PC-9 (cell line): ENCODE data around the gene FCMR. TPM values are rescaled to one million over a fixed set of nuclear protein-coding genes. Genes with fewer than 3 reads are reported as not detected.

Experiments
- BruUV-seq: library from RNA; stranded (reverse); fragments of 400-500 nt; replicated peaks from 2 replicates; lab custom pipeline; 2021; lab: Mats Ljungman, UMichigan
- CTCF ChIA-PET: fragments of 300-600 bp; sonication (Branson Sonifier 250); formaldehyde crosslinking; loops from one replicate; lab custom pipeline; 2022; ENCODE audit warnings: antibody characterized with exemption; lab: Charles Lee
- POLR2A ChIA-PET: fragments of 300-600 bp; sonication (Branson Sonifier 250); formaldehyde crosslinking; loops from one replicate; lab custom pipeline; 2022; ENCODE audit warnings: antibody characterized with exemption; ENCODE audit not compliant: unreplicated experiment; lab: Charles Lee
- DNase-seq, 2 experiments: peaks; one replicate each; pipeline versions ENCODE4 v3.0.0 to v3.0.0-alpha.2; 2015 to 2022; ENCODE audit warnings: mixed read lengths in 1 of 2
- H2AFZ ChIP-seq: fragments of 200-600 bp; sonication (generic); 2 replicates; pipeline ENCODE4 v1.8.1; 2017; ENCODE audit warnings: antibody characterized with exemption
- H3F3A ChIP-seq: fragments of 200-600 bp; sonication (generic); 2 replicates; pipeline ENCODE4 v1.8.1; 2017; ENCODE audit warnings: antibody characterized with exemption, mild to moderate bottlenecking, low read depth; ENCODE audit not compliant: insufficient read depth
- H3K27ac ChIP-seq: fragments of 200-600 bp; sonication (generic); 2 replicates; pipeline ENCODE4 v1.6.1; 2016; ENCODE audit warnings: mixed run types
- H3K27me3 ChIP-seq: fragments of 200-600 bp; sonication (generic); 2 replicates; pipeline ENCODE4 v1.6.1; 2016; ENCODE audit warnings: low read depth, mixed run types; ENCODE audit not compliant: insufficient read depth
- H3K36me3 ChIP-seq: fragments of 200-600 bp; sonication (generic); 2 replicates; pipeline ENCODE4 v1.6.1; 2016; ENCODE audit warnings: low read depth, mixed run types
- H3K4me1 ChIP-seq: fragments of 200-600 bp; sonication (generic); replicated peaks from 2 replicates; pipeline ENCODE4 v1.6.1; 2016; ENCODE audit warnings: mixed run types; ENCODE audit not compliant: insufficient read depth
- H3K4me2 ChIP-seq: fragments of 200-600 bp; sonication (generic); 2 replicates; pipeline ENCODE4 v1.6.1; 2017; ENCODE audit warnings: mixed run types
- H3K4me3 ChIP-seq: fragments of 200-600 bp; sonication (generic); 2 replicates; pipeline ENCODE4 v1.6.1; 2016; ENCODE audit warnings: mixed run types
- H3K79me2 ChIP-seq: fragments of 200-600 bp; sonication (generic); 2 replicates; pipeline ENCODE4 v1.6.1; 2017; ENCODE audit warnings: low read depth, mixed run types
- H3K9me2 ChIP-seq: fragments of 200-600 bp; sonication (generic); 2 replicates; pipeline ENCODE4 v1.8.1; 2017; ENCODE audit warnings: mild to moderate bottlenecking; ENCODE audit not compliant: insufficient read depth
- H3K9me3 ChIP-seq: fragments of 200-600 bp; sonication (generic); 2 replicates; pipeline ENCODE4 v1.8.1; 2016; ENCODE audit warnings: low read depth; ENCODE audit not compliant: insufficient read depth
- H4K20me1 ChIP-seq: fragments of 200-600 bp; sonication (generic); 2 replicates; pipeline ENCODE4 v1.8.1; 2017; ENCODE audit not compliant: insufficient read depth
- EZH2 ChIP-seq: fragments of 200-600 bp; sonication (generic); IDR thresholded peaks from 2 replicates; pipeline ENCODE4 v1.8.0; 2017; ENCODE audit warnings: antibody characterized with exemption, low read depth
- intact Hi-C: fragments of 100-400 bp; cut with micrococcal nuclease; formaldehyde crosslinking; loops from one replicate; pipeline ENCODE4 v1.10.0; 2022; ENCODE audit not compliant: unreplicated experiment
- total RNA-seq: library from RNA; stranded (reverse); gene quantifications from 2 replicates; pipeline ENCODE4 v1.2.3, GENCODE V29; 2021
- TF ChIP-seq, protein P1 (sequence below): fragments of 200-600 bp; sonication (generic); conservative IDR thresholded peaks from 2 replicates; pipeline ENCODE4 v1.6.1; 2017; ENCODE audit warnings: mixed run types, antibody characterized with exemption, mild to moderate bottlenecking, moderate library complexity

Gene FCMR
- total RNA-seq, 1 experiment from 2014 or later: 1.2 TPM

GRCh38 chr1:206866062-206866461 is 55.7 kb downstream of the FCMR start:
- H3K79me2 ChIP-seq: no peaks in the 10 kb centered on the region
- TF ChIP-seq, protein P1, sequence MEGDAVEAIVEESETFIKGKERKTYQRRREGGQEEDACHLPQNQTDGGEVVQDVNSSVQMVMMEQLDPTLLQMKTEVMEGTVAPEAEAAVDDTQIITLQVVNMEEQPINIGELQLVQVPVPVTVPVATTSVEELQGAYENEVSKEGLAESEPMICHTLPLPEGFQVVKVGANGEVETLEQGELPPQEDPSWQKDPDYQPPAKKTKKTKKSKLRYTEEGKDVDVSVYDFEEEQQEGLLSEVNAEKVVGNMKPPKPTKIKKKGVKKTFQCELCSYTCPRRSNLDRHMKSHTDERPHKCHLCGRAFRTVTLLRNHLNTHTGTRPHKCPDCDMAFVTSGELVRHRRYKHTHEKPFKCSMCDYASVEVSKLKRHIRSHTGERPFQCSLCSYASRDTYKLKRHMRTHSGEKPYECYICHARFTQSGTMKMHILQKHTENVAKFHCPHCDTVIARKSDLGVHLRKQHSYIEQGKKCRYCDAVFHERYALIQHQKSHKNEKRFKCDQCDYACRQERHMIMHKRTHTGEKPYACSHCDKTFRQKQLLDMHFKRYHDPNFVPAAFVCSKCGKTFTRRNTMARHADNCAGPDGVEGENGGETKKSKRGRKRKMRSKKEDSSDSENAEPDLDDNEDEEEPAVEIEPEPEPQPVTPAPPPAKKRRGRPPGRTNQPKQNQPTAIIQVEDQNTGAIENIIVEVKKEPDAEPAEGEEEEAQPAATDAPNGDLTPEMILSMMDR: no peak
- no peak for TF ChIP-seq EZH2
- no peaks in the 10 kb centered on the region for H3K9me3 ChIP-seq
- no peaks in the 10 kb centered on the region for H3K9me2 ChIP-seq
- CTCF ChIA-PET: interaction anchor here (1.6 kb wide), 1 partner anchor 43 kb away, joined by 4 read pairs; no protein-coding TSS in a partner anchor
- POLR2A ChIA-PET: no interaction called here
- no peaks in the 10 kb centered on the region for H3K36me3 ChIP-seq
- H3K27ac ChIP-seq: no peak overlapping the region
- peaks cover 25% of the 10 kb centered on the region; the same call in 1 of the 2 replicates for H3K27me3 ChIP-seq
- no peaks in the 10 kb centered on the region for H3F3A ChIP-seq
- no peaks in the 10 kb centered on the region for H4K20me1 ChIP-seq
- no peak overlapping the region for H2AFZ ChIP-seq
- H3K4me2 ChIP-seq: no peak overlapping the region
- no peaks in the 10 kb centered on the region for H3K4me1 ChIP-seq
- BruUV-seq: no TSS peak
- no peak overlapping the region for H3K4me3 ChIP-seq
- intact Hi-C loops: no loop called here
- no peak for DNase-seq

DNA sequence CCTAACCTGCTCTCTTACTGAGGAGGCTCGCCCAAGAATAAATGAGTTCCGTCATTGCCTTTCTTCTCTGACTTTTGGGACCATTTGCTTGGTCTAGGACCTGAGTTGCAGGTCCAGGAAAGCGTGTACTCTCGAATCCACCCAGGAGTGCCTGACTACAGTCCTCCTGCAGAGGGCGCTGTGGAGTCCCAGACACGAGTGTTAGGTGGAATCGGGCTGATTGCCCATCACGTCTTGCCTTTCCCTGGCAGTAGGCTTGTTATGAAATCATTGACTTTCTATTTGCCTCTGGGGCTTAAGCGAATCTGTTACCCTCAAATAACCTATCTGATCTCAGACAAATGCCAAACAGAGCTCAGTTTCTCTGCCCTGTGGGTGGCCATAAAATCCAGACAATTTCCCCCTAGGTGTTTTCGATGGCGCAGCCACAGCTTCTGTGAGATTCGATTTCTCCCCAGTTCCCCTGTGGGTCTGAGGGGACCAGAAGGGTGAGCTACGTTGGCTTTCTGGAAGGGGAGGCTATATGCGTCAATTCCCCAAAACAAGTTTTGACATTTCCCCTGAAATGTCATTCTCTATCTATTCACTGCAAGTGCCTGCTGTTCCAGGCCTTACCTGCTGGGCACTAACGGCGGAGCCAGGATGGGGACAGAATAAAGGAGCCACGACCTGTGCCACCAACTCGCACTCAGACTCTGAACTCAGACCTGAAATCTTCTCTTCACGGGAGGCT is 56.6 kb downstream of the FCMR start, which contains the start of gene IL20:
TSS of gene IL20 (plus strand) at position 685 of the 733 bp plus-strand sequence. CDS start 230 bp downstream, outside the sequence.
- no peak within 1 kb of the TSS for H2AFZ ChIP-seq
- H3K9me2 ChIP-seq: no peaks in the 10 kb centered on the region
- no peaks in the 10 kb centered on the region for H3K79me2 ChIP-seq
- intact Hi-C loops: loop anchor here (2.0 kb wide), 1 partner anchor 46 kb away; no protein-coding TSS in a partner anchor
- no peaks in the 10 kb centered on the region for H3K36me3 ChIP-seq
- H3K4me3 ChIP-seq: no peak within 1 kb of the TSS
- no peaks in the 10 kb centered on the region for H3K9me3 ChIP-seq
- TF ChIP-seq, protein P1: peak; percentile 85
- no peak for TF ChIP-seq EZH2
- no peak within 1 kb of the TSS for H3K27ac ChIP-seq
- H3K4me2 ChIP-seq: no peak within 1 kb of the TSS
- H4K20me1 ChIP-seq: no peaks in the 10 kb centered on the region
- H3K4me1 ChIP-seq: no peaks in the 10 kb centered on the region
- POLR2A ChIA-PET: interaction anchor here (0.6 kb wide), 1 partner anchor 9 kb away, joined by 5 read pairs; no protein-coding TSS in a partner anchor
- DNase-seq: peak; percentile 48 to 61
- no TSS peak for BruUV-seq
- no peaks in the 10 kb centered on the region for H3F3A ChIP-seq
- peaks cover 28% of the 10 kb centered on the region for H3K27me3 ChIP-seq
- CTCF ChIA-PET: interaction anchor here (0.7 to 1.5 kb wide), 2 partner anchors 48 to 56 kb away, joined by 4 to 5 read pairs; no protein-coding TSS in a partner anchor

GRCh38 chr1:206863266-206863665 is 58.5 kb downstream of the FCMR start:
- no peaks in the 10 kb centered on the region for H3F3A ChIP-seq
- H3K4me1 ChIP-seq: no peaks in the 10 kb centered on the region; the same call in 1 of the 2 replicates
- no peak overlapping the region for H3K27ac ChIP-seq
- H3K4me3 ChIP-seq: no peak overlapping the region
- H3K79me2 ChIP-seq: no peaks in the 10 kb centered on the region
- no peak for DNase-seq
- H2AFZ ChIP-seq: no peak overlapping the region
- TF ChIP-seq, protein P1: no peak
- no peak for TF ChIP-seq EZH2
- H3K4me2 ChIP-seq: no peak overlapping the region
- intact Hi-C loops: no loop called here
- H3K36me3 ChIP-seq: no peaks in the 10 kb centered on the region
- ChIA-PET CTCF (interaction anchor here (1.0 kb wide), 1 partner anchor 49 kb away, joined by 3 read pairs; no protein-coding TSS in a partner anchor), POLR2A (interaction anchor here (0.6 kb wide), 1 partner anchor 32 kb away, joined by 3 read pairs; no protein-coding TSS in a partner anchor)
- H4K20me1 ChIP-seq: no peaks in the 10 kb centered on the region
- BruUV-seq: no TSS peak
- H3K9me3 ChIP-seq: no peaks in the 10 kb centered on the region
- no peaks in the 10 kb centered on the region for H3K9me2 ChIP-seq
- H3K27me3 ChIP-seq: peaks cover 30% of the 10 kb centered on the region
